Coronary artery (tissue), 2 donors: Measurements from ENCODE around the gene MICAL3.

ENCODE experiments used
- DNase-seq: peaks from one replicate; pipeline ENCODE4 v3.0.0-alpha.2; 2017; ENCODE audit warnings: low spot score
- H3K27ac ChIP-seq, 2 donors: fragments of 200-600 bp; sonication (generic); one replicate each; pipeline ENCODE4 v1.5.1; 2016 to 2019
- H3K4me3 ChIP-seq: fragments of 200-600 bp; sonication (generic); 2 replicates; pipeline ENCODE4 v1.5.1; 2016; ENCODE audit warnings: mild to moderate bottlenecking, moderate library complexity
- CTCF ChIP-seq: fragments of 200-600 bp; sonication (generic); IDR thresholded peaks from one replicate; pipeline ENCODE4 v1.5.1; 2019; ENCODE audit warnings: antibody characterized with exemption

MICAL3 gene

GRCh38 chr22:17838180-17838865 is 186.0 kb downstream of the MICAL3 start:
- TF ChIP-seq CTCF: no peak
- H3K27ac ChIP-seq: peak overlapping the region; percentile 76 to 85
- DNase-seq: no peak

GRCh38 chr22:17836992-17837742 is 187.2 kb downstream of the MICAL3 start:
- Histone ChIP-seq H3K4me3 (no peak overlapping the region), H3K27ac (peak overlapping the region; percentile 76 to 85)
- no peak for TF ChIP-seq CTCF
- no peak for DNase-seq

More at GRCh38 chr22:17838180-17838865, 186.0 kb downstream of the MICAL3 start:
- H3K4me3 ChIP-seq: no peak overlapping the region

- Histone ChIP-seq H3K27ac (peak overlapping the region; percentile 76 to 85), H3K4me3 (no peak overlapping the region)
- DNase-seq: no peak
- no peak for TF ChIP-seq CTCF
Measured at GRCh38 chr22:17835256-17835655, 189.1 kb downstream of the MICAL3 start.

- no peak for TF ChIP-seq CTCF
- no peak for DNase-seq
- Histone ChIP-seq H3K27ac (peak overlapping the region in 1 of 2 donors; percentile 30), H3K4me3 (no peak overlapping the region)
Measured at GRCh38 chr22:17833489-17833888, 190.9 kb downstream of the MICAL3 start.

- no peak overlapping the region for H3K4me3 ChIP-seq
- H3K27ac ChIP-seq: peak overlapping the region in 1 of 2 donors; percentile 73
- no peak for TF ChIP-seq CTCF
- no peak for DNase-seq
Measured at GRCh38 chr22:17832665-17833064, 191.7 kb downstream of the MICAL3 start.

GRCh38 chr22:17831501-17832251 is 192.7 kb downstream of the MICAL3 start:
- no peak overlapping the region for H3K4me3 ChIP-seq
- DNase-seq: no peak
- TF ChIP-seq CTCF: no peak
- peak overlapping the region; percentile 43 to 73 for H3K27ac ChIP-seq
